Body of pancreas (tissue), 4 donors: ENCODE results near the gene ASPN.

ENCODE experiments used
- POLR2A ChIP-seq, 3 donors: fragments of 450-650 bp; IDR thresholded peaks; one replicate each; pipeline ENCODE4 v1.6.1; 2016; ENCODE audit warnings: antibody characterized with exemption in 3 of 3, mild to moderate bottlenecking in 2 of 3
- TF ChIP-seq, protein P1 (sequence below), 7 experiments: fragments of 450-650 bp in 4 of 7; fragments of 200-600 bp in 3 of 7; sonication (generic) in 3 of 7; IDR thresholded peaks; one replicate each; pipeline ENCODE4 v1.5.1; 2016 to 2019; ENCODE audit warnings: antibody characterized with exemption in 7 of 7

DNA sequence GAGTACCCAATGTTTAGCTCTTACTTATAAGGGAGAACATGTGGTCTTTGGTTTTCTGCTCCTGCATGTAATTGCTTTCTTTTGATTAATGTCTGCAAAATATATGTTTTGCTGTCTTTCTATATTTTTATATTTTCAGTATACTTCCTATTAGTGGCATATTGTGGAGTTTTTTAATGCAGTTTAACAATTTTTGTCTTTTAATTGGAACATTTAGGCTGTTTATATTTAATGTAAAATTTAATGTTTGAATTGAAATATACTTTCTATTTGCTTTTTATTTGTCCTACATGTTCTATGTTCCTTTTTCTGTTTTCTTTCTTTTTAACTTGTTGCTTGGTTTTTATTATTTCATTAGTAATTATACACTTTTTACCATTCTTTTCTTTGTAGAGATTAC lies 48.6 kb upstream of the ASPN start:
- TF ChIP-seq, protein P1, sequence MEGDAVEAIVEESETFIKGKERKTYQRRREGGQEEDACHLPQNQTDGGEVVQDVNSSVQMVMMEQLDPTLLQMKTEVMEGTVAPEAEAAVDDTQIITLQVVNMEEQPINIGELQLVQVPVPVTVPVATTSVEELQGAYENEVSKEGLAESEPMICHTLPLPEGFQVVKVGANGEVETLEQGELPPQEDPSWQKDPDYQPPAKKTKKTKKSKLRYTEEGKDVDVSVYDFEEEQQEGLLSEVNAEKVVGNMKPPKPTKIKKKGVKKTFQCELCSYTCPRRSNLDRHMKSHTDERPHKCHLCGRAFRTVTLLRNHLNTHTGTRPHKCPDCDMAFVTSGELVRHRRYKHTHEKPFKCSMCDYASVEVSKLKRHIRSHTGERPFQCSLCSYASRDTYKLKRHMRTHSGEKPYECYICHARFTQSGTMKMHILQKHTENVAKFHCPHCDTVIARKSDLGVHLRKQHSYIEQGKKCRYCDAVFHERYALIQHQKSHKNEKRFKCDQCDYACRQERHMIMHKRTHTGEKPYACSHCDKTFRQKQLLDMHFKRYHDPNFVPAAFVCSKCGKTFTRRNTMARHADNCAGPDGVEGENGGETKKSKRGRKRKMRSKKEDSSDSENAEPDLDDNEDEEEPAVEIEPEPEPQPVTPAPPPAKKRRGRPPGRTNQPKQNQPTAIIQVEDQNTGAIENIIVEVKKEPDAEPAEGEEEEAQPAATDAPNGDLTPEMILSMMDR (IDR thresholded peaks at IDR 0.05) = no peak
- TF ChIP-seq POLR2A (IDR thresholded peaks at IDR 0.05) = no peak
